SIG-M5 treated with dmso at 0.1 percent for 504 hours (cell line): ENCODE data around the gene TPCN1.

Source experiments
- DNase-seq: peaks from one replicate; lab custom pipeline; 2025; ENCODE audit not compliant: unreplicated experiment; lab: John Stamatoyannopoulos, UW

Gene TPCN1

GRCh38 chr12:113221181-113221996 is at the start of gene TPCN1:
Gene TPCN1, plus strand, starts transcription at chr12:113221464. Its CDS starts 5,389 bp downstream, at chr12:113226853.
- peak; percentile 100 for DNase-seq

- no peak for DNase-seq
Observed at GRCh38 chr12:113171543-113171942, 49.7 kb upstream of the TPCN1 start.

GRCh38 chr12:113172185-113172584 is 49.1 kb upstream of the TPCN1 start:
- DNase-seq = no peak

- no peak for DNase-seq
Observed at GRCh38 chr12:113173081-113173698, 48.1 kb upstream of the TPCN1 start.

- peak; percentile 30 for DNase-seq
Observed at GRCh38 chr12:113174461-113175384, 46.5 kb upstream of the TPCN1 start.

- no peak for DNase-seq
Observed at GRCh38 chr12:113179023-113179422, 42.2 kb upstream of the TPCN1 start.

- DNase-seq = no peak
Observed at GRCh38 chr12:113180333-113180732, 40.9 kb upstream of the TPCN1 start.

GRCh38 chr12:113181975-113182374 is 39.3 kb upstream of the TPCN1 start:
- no peak for DNase-seq

GRCh38 chr12:113183030-113183589 is 38.2 kb upstream of the TPCN1 start:
- DNase-seq = no peak

- no peak for DNase-seq
Observed at GRCh38 chr12:113184098-113184899, 37.0 kb upstream of the TPCN1 start.

- peak; percentile 93 for DNase-seq
Observed at GRCh38 chr12:113184900-113185179, 36.4 kb upstream of the TPCN1 start.

- peak; percentile 79 for DNase-seq
Observed at GRCh38 chr12:113185180-113186032, 35.9 kb upstream of the TPCN1 start, which contains the start of the genes DDX54 and RITA1. Gene DDX54, minus strand, starts transcription at chr12:113185478. Its CDS starts 27 bp downstream, at chr12:113185451. Gene RITA1, plus strand, starts transcription at chr12:113185721. Its CDS starts 1,026 bp downstream, at chr12:113186747.

GRCh38 chr12:113186033-113186365 is 35.3 kb upstream of the TPCN1 start:
- no peak for DNase-seq

- no peak for DNase-seq
Observed at GRCh38 chr12:113186666-113187325, 34.5 kb upstream of the TPCN1 start.

GRCh38 chr12:113189361-113189760 is 31.9 kb upstream of the TPCN1 start:
- no peak for DNase-seq

GRCh38 chr12:113190761-113191160 is 30.5 kb upstream of the TPCN1 start:
- peak; percentile 20 for DNase-seq

GRCh38 chr12:113191227-113191626 is 30.0 kb upstream of the TPCN1 start:
- no peak for DNase-seq

- DNase-seq = no peak
Observed at GRCh38 chr12:113194971-113195391, 26.3 kb upstream of the TPCN1 start.

GRCh38 chr12:113195598-113195997 is 25.7 kb upstream of the TPCN1 start:
- DNase-seq = no peak
